PC-3 (cell line): ENCODE results near the gene SLIT1. TPM values are rescaled to one million over a fixed set of nuclear protein-coding genes. Genes with fewer than 3 reads are reported as not detected.

Experiments used
- ATAC-seq: fragments of 200-7000 bp; cut with Tn5 transposase; 2 replicates; pipeline ENCODE4 v1.9.1; 2020; ENCODE audit warnings: mild to moderate bottlenecking, moderate library complexity
- BruUV-seq: library from RNA; stranded (reverse); fragments of 400-500 nt; replicated peaks from 2 replicates; lab custom pipeline; 2021; lab: Mats Ljungman, UMichigan
- CTCF ChIA-PET: fragments of 300-600 bp; sonication (Branson Sonifier 250); formaldehyde crosslinking; loops from one replicate; lab custom pipeline; 2022; ENCODE audit warnings: antibody characterized with exemption; lab: Charles Lee
- POLR2A ChIA-PET: fragments of 300-600 bp; sonication (Branson Sonifier 250); formaldehyde crosslinking; loops from one replicate; lab custom pipeline; 2022; ENCODE audit warnings: antibody characterized with exemption; ENCODE audit not compliant: unreplicated experiment; lab: Charles Lee
- DNase-seq: peaks from one replicate; pipeline ENCODE4 v3.0.0-alpha.2; 2015
- H2AFZ ChIP-seq: fragments of 300-600 bp; sonication (generic); 2 replicates; pipeline ENCODE4 v1.6.0; 2016; ENCODE audit warnings: antibody characterized with exemption, low read length
- H3F3A ChIP-seq: fragments of 300-600 bp; sonication (generic); one replicate; pipeline ENCODE4 v1.6.0; 2017; ENCODE audit warnings: antibody characterized with exemption, low read length, control low read depth, mild to moderate bottlenecking; ENCODE audit not compliant: unreplicated experiment
- H3K27ac ChIP-seq: fragments of 300-600 bp; sonication (generic); 2 replicates; pipeline ENCODE4 v1.5.1; 2016; ENCODE audit warnings: mild to moderate bottlenecking, low read length
- H3K27me3 ChIP-seq: fragments of 300-600 bp; sonication (generic); 2 replicates; pipeline ENCODE4 v1.6.1; 2016; ENCODE audit warnings: low read length, mixed read lengths
- H3K36me3 ChIP-seq: fragments of 300-600 bp; sonication (generic); 2 replicates; pipeline ENCODE4 v1.6.1; 2016; ENCODE audit warnings: low read depth, mixed run types, low read length, mixed read lengths
- H3K4me1 ChIP-seq: fragments of 300-600 bp; sonication (generic); 2 replicates; pipeline ENCODE4 v1.5.1; 2016; ENCODE audit warnings: low read length; ENCODE audit not compliant: insufficient read depth
- H3K4me2 ChIP-seq: fragments of 300-600 bp; sonication (generic); 2 replicates; pipeline ENCODE4 v1.6.0; 2016; ENCODE audit warnings: low read length
- H3K4me3 ChIP-seq: fragments of 300-600 bp; sonication (generic); 2 replicates; pipeline ENCODE4 v1.5.1; 2016; ENCODE audit warnings: mild to moderate bottlenecking, low read length, mixed read lengths
- H3K79me2 ChIP-seq: fragments of 300-600 bp; sonication (generic); 2 replicates; pipeline ENCODE4 v1.6.1; 2017; ENCODE audit warnings: low read length, mixed read lengths
- H3K9ac ChIP-seq: fragments of 300-600 bp; sonication (generic); 2 replicates; pipeline ENCODE4 v1.6.0; 2016; ENCODE audit warnings: mild to moderate bottlenecking, low read length
- H3K9me2 ChIP-seq: fragments of 300-600 bp; sonication (generic); replicated peaks from 2 replicates; pipeline ENCODE4 v1.6.1; 2016; ENCODE audit warnings: mixed run types, low read length, mixed read lengths
- H3K9me3 ChIP-seq: fragments of 300-600 bp; sonication (generic); 2 replicates; pipeline ENCODE4 v1.6.1; 2016; ENCODE audit warnings: low read length, mixed read lengths
- H4K20me1 ChIP-seq: fragments of 300-600 bp; sonication (generic); 2 replicates; pipeline ENCODE4 v1.6.1; 2016; ENCODE audit warnings: low read length, mixed read lengths
- EZH2 ChIP-seq: fragments of 300-600 bp; sonication (generic); IDR thresholded peaks from one replicate; pipeline ENCODE4 v1.6.1; 2017; ENCODE audit warnings: antibody characterized with exemption, mild to moderate bottlenecking, low read length; ENCODE audit not compliant: unreplicated experiment
- EZH2phosphoT487 ChIP-seq: fragments of 300-600 bp; sonication (generic); IDR thresholded peaks from 2 replicates; pipeline ENCODE4 v1.6.1; 2018; ENCODE audit warnings: mild to moderate bottlenecking, antibody characterized with exemption, low read length, borderline replicate concordance
- intact Hi-C: fragments of 100-400 bp; cut with micrococcal nuclease; formaldehyde crosslinking; loops from 2 replicates; pipeline ENCODE4 v1.9.0; 2023
- total RNA-seq: library from RNA; depleted of rRNA; stranded (reverse); fragments of >200 nt; gene quantifications from 2 replicates; pipeline ENCODE4 v1.2.3, GENCODE V29; 2014
- TF ChIP-seq, protein P1 (sequence below): fragments of 300-600 bp; sonication (generic); conservative IDR thresholded peaks from 2 replicates; pipeline ENCODE4 v1.5.1; 2017; ENCODE audit warnings: antibody characterized with exemption, low read depth, mild to moderate bottlenecking, low read length

Gene SLIT1
- total RNA-seq, 1 experiment from 2014 or later: not detected

DNA sequence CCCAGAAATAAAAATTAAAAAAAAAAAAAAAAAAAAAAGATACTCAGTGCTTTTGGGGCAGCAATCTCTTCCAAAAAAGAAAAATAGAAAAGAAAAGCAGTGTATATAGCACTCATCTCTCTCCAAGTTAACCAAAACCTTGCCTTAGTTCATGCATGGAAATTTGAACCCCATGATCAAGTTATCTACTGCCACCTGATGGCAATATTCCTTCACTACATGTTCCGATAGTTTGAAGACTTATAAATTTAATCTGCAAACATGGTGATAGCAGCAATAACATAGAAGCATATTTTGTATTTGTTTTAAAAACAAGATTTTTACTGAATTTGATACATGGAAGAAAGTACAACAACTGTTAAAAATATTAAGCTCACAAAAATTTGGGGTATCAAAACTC, 48.6 kb upstream of the SLIT1 start:
- no peaks in the 10 kb centered on the region for H3F3A ChIP-seq
- CTCF ChIA-PET: no interaction called here

DNA sequence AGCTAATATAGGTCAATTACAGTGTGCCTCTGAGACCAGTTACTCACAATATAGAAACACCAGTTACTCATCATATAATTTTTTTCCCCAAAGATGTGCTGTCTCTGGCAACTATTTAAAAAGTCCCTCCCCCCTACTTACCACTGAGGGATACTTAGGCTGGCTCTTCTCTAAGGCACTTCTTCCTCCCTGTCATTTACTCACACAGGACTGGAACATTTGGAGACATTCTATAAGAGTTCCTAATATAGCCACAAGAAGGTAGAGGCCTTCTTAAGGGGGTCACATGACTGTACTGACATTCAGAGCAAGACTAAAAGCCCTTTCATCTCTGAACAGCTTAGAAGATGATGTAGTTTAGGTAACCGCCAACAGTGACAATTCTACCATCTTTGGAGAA, 44.4 kb upstream of the SLIT1 start:
- DNase-seq (peak; percentile 48), ATAC-seq (peak; percentile 76)
- peak overlapping the region; percentile 86 for H3K27ac ChIP-seq
- TF ChIP-seq EZH2phosphoT487 (no peak), EZH2 (no peak)
- TF ChIP-seq, protein P1, sequence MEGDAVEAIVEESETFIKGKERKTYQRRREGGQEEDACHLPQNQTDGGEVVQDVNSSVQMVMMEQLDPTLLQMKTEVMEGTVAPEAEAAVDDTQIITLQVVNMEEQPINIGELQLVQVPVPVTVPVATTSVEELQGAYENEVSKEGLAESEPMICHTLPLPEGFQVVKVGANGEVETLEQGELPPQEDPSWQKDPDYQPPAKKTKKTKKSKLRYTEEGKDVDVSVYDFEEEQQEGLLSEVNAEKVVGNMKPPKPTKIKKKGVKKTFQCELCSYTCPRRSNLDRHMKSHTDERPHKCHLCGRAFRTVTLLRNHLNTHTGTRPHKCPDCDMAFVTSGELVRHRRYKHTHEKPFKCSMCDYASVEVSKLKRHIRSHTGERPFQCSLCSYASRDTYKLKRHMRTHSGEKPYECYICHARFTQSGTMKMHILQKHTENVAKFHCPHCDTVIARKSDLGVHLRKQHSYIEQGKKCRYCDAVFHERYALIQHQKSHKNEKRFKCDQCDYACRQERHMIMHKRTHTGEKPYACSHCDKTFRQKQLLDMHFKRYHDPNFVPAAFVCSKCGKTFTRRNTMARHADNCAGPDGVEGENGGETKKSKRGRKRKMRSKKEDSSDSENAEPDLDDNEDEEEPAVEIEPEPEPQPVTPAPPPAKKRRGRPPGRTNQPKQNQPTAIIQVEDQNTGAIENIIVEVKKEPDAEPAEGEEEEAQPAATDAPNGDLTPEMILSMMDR: no peak
- intact Hi-C loops: no loop called here
- H3K9me3 ChIP-seq: no peaks in the 10 kb centered on the region
- ChIA-PET CTCF (interaction anchor here (1.2 to 1.6 kb wide), 2 partner anchors 33 to 157 kb away, joined by 3 to 9 read pairs; no protein-coding TSS in a partner anchor), POLR2A (interaction anchor here (0.7 kb wide), 1 partner anchor 157 kb away, joined by 6 read pairs; no protein-coding TSS in a partner anchor)
- H3K9ac ChIP-seq: peak overlapping the region; percentile 52; the same call in 1 of the 2 replicates
- H4K20me1 ChIP-seq: no peaks in the 10 kb centered on the region
- H2AFZ ChIP-seq: no peak overlapping the region
- peaks cover 22% of the 10 kb centered on the region for H3K4me1 ChIP-seq
- peak overlapping the region; percentile 74 for H3K4me2 ChIP-seq
- no peaks in the 10 kb centered on the region for H3F3A ChIP-seq
- H3K36me3 ChIP-seq: no peaks in the 10 kb centered on the region
- no peaks in the 10 kb centered on the region for H3K79me2 ChIP-seq
- BruUV-seq: no TSS peak
- H3K9me2 ChIP-seq: no peaks in the 10 kb centered on the region
- H3K4me3 ChIP-seq: no peak overlapping the region
- no peaks in the 10 kb centered on the region for H3K27me3 ChIP-seq

More for the DNA sequence above, 48.6 kb upstream of the SLIT1 start:
- peaks cover 12% of the 10 kb centered on the region for H3K4me1 ChIP-seq
- no peak overlapping the region for H3K27ac ChIP-seq
- DNase-seq (peak; percentile 61), ATAC-seq (no peak)
- no peaks in the 10 kb centered on the region for H3K79me2 ChIP-seq
- H3K9me2 ChIP-seq: no peaks in the 10 kb centered on the region
- H3K36me3 ChIP-seq: no peaks in the 10 kb centered on the region
- BruUV-seq: no TSS peak
- TF ChIP-seq, protein P1: peak; percentile 74
- TF ChIP-seq EZH2: no peak
- H3K4me3 ChIP-seq: no peak overlapping the region
- POLR2A ChIA-PET: no interaction called here
- no peaks in the 10 kb centered on the region for H4K20me1 ChIP-seq
- H3K9ac ChIP-seq: no peak overlapping the region
- H2AFZ ChIP-seq: no peak overlapping the region
- H3K27me3 ChIP-seq: no peaks in the 10 kb centered on the region
- H3K9me3 ChIP-seq: no peaks in the 10 kb centered on the region
- no peak overlapping the region for H3K4me2 ChIP-seq
- intact Hi-C loops: loop anchor here (2.0 kb wide), 2 partner anchors 96 to 162 kb away; no protein-coding TSS in a partner anchor

DNA sequence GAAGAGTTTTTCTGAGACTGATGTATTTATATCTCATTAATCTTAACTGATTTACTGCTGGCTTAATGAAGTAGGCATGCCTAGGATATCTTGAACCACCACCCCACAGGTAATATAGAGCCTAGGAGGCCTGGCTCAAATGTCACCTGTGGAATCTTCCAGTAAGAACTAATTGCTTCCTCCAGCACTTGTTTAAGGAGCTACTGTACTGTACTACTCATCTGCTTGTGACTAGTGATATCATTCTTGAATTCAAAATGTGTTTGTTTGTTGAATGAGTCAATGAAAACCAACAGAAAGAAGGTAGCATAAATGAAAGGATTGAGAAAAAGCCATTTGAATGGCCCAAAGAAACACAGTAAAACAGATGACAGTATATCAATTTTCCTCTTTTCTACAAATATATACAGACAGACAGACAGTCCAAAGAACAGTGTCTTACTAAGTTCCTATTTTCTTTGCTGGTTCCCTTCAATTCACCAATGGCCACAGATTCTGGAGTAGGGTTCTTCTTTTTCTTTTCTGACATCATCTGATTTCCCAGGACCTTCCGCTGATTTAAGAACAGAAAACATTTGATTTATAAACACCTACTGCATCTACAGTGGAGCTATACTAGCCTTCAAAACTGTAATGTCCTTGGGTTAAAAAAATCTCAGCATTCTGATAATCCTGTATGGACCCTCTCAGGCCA, 43.7 kb upstream of the SLIT1 start:
- CTCF ChIA-PET: interaction anchor here (1.2 to 1.6 kb wide), 2 partner anchors 33 to 156 kb away, joined by 3 to 9 read pairs; no protein-coding TSS in a partner anchor
- Histone ChIP-seq H2AFZ (no peak overlapping the region), H3K4me3 (peak overlapping the region; percentile 29; the same call in 1 of the 2 replicates), H3K9me3 (no peaks in the 10 kb centered on the region), H4K20me1 (no peaks in the 10 kb centered on the region), H3K36me3 (no peaks in the 10 kb centered on the region), H3K27me3 (no peaks in the 10 kb centered on the region), H3K9me2 (no peaks in the 10 kb centered on the region), H3K27ac (peak overlapping the region; percentile 86), H3K4me2 (peak overlapping the region; percentile 74), H3K4me1 (peaks cover 22% of the 10 kb centered on the region), H3K9ac (peak overlapping the region; percentile 52), H3F3A (no peaks in the 10 kb centered on the region), H3K79me2 (no peaks in the 10 kb centered on the region)
- POLR2A ChIA-PET: interaction anchor here (0.7 kb wide), 1 partner anchor 157 kb away, joined by 6 read pairs; no protein-coding TSS in a partner anchor
- peak; percentile 63 for DNase-seq
- TSS peak; percentile 26 for BruUV-seq
- intact Hi-C loops: no loop called here
- peak; percentile 89 for ATAC-seq
- TF ChIP-seq EZH2phosphoT487: no peak
- TF ChIP-seq EZH2: no peak
- TF ChIP-seq, protein P1: no peak
